Neuronal stem cell (in vitro differentiated cells): Measurements from ENCODE around the gene TOGARAM2.

Experiments used
- DNase-seq: peaks from one replicate; pipeline ENCODE4 v3.0.0-alpha.2; 2013; ENCODE audit warnings: low spot score
- H2AFZ ChIP-seq: one replicate; pipeline ENCODE4 v1.6.1; 2013; ENCODE audit warnings: mild to moderate bottlenecking, low read length, inconsistent platforms
- H2AK5ac ChIP-seq: 2 replicates; pipeline ENCODE4 v1.6.1; 2013; ENCODE audit warnings: low read depth, mild to moderate bottlenecking, inconsistent platforms, low read length, moderate library complexity, mixed read lengths
- H2BK120ac ChIP-seq: 2 replicates; pipeline ENCODE4 v1.6.1; 2013; ENCODE audit warnings: low read depth, mild to moderate bottlenecking, inconsistent platforms, low read length, moderate library complexity, mixed read lengths
- H2BK12ac ChIP-seq: one replicate; pipeline ENCODE4 v1.6.1; 2013; ENCODE audit warnings: low read length, inconsistent platforms
- H2BK15ac ChIP-seq: 2 replicates; pipeline ENCODE4 v1.6.1; 2013; ENCODE audit warnings: mild to moderate bottlenecking, low read length, inconsistent platforms, mixed read lengths
- H2BK5ac ChIP-seq: one replicate; pipeline ENCODE4 v1.6.1; 2013; ENCODE audit warnings: inconsistent platforms, mild to moderate bottlenecking, low read length, moderate library complexity
- H3K14ac ChIP-seq: one replicate; pipeline ENCODE4 v1.6.1; 2013; ENCODE audit warnings: low read length, inconsistent platforms
- H3K18ac ChIP-seq: 2 replicates; pipeline ENCODE4 v1.6.1; 2013; ENCODE audit warnings: low read length, inconsistent platforms
- H3K23ac ChIP-seq: 2 replicates; pipeline ENCODE4 v1.6.1; 2013; ENCODE audit warnings: low read depth, mild to moderate bottlenecking, mixed read lengths, low read length, inconsistent platforms; ENCODE audit not compliant: poor library complexity
- H3K27ac ChIP-seq: replicated peaks from 3 replicates; pipeline ENCODE4 v1.5.1; 2013; ENCODE audit warnings: low read length, inconsistent platforms
- H3K27me3 ChIP-seq, 3 experiments: 2 replicates each; pipeline ENCODE4 v1.6.1; 2013; ENCODE audit warnings: low read length in 3 of 3, mild to moderate bottlenecking in 2 of 3, inconsistent platforms in 1 of 3, low read depth in 1 of 3, mixed read lengths in 1 of 3, moderate library complexity in 1 of 3; ENCODE audit not compliant: control insufficient read depth in 3 of 3, insufficient read depth in 3 of 3
- H3K36me3 ChIP-seq, 2 donors: replicated peaks in 1 of 2; 2 replicates each; pipeline ENCODE4 v1.6.1; 2013; ENCODE audit warnings: low read length in 2 of 2; ENCODE audit not compliant: control insufficient read depth in 2 of 2, insufficient read depth in 2 of 2
- H3K4ac ChIP-seq: 2 replicates; pipeline ENCODE4 v1.6.1; 2013; ENCODE audit warnings: inconsistent platforms, mild to moderate bottlenecking, low read length, moderate library complexity
- H3K4me1 ChIP-seq, 2 donors: 1 replicate in 1 of 2; 2 replicates in 1 of 2; pipeline ENCODE4 v1.6.1; 2013; ENCODE audit warnings: low read length in 2 of 2, low read depth in 1 of 2; ENCODE audit not compliant: control insufficient read depth in 2 of 2, insufficient read depth in 1 of 2
- H3K4me2 ChIP-seq: one replicate; pipeline ENCODE4 v1.6.1; 2013; ENCODE audit warnings: mild to moderate bottlenecking, low read length, inconsistent platforms; ENCODE audit not compliant: insufficient read depth, poor library complexity, severe bottlenecking
- H3K4me3 ChIP-seq, 2 donors: 2 replicates each; pipeline ENCODE4 v1.5.1; 2013; ENCODE audit warnings: low read length in 2 of 2, mild to moderate bottlenecking in 2 of 2, inconsistent platforms in 1 of 2, moderate library complexity in 1 of 2
- H3K79me1 ChIP-seq: one replicate; pipeline ENCODE4 v1.6.1; 2013; ENCODE audit warnings: low read depth, mild to moderate bottlenecking, inconsistent platforms, low read length, moderate library complexity
- H3K9ac ChIP-seq: one replicate; pipeline ENCODE4 v1.6.1; 2013; ENCODE audit warnings: mild to moderate bottlenecking, low read depth, low read length, inconsistent platforms; ENCODE audit not compliant: poor library complexity
- H3K9me3 ChIP-seq, 2 donors: replicated peaks in 1 of 2; 2 replicates each; pipeline versions ENCODE3 to v1.6.1; 2013; ENCODE audit warnings: low read length in 2 of 2, mild to moderate bottlenecking in 2 of 2, inconsistent platforms in 1 of 2, low read depth in 1 of 2, mixed read lengths in 1 of 2, moderate library complexity in 1 of 2; ENCODE audit not compliant: control insufficient read depth in 2 of 2, insufficient read depth in 1 of 2
- H4K8ac ChIP-seq: one replicate; pipeline ENCODE4 v1.6.1; 2013; ENCODE audit warnings: low read depth, mild to moderate bottlenecking, inconsistent platforms, low read length, moderate library complexity
- H4K91ac ChIP-seq: one replicate; pipeline ENCODE4 v1.6.1; 2013; ENCODE audit warnings: low read length, low read depth, mild to moderate bottlenecking, inconsistent platforms; ENCODE audit not compliant: poor library complexity
- WGBS, 2 donors: extraction: QIAGEN DNeasy Blood & Tissue Kit; methylation state at CpG; one replicate each; pipeline ENCODE4 v1.1.7; 2013; ENCODE audit warnings: missing lambda C conversion rate in 2 of 2, mixed read lengths in 1 of 2; ENCODE audit not compliant: insufficient read length in 2 of 2, insufficient replicate concordance in 1 of 2; ENCODE audit errors: extremely low coverage in 2 of 2; 5-methylcytosine and 5-hydroxymethylcytosine counted together

The TOGARAM2 gene

GRCh38 chr2:29075894-29076705, 95.0 kb downstream of the TOGARAM2 start:
- H2BK120ac ChIP-seq: no peak overlapping the region
- WGBS, 2 donors: no CpG with 5 or more reads among the region's 14 CpGs
- no peak overlapping the region for H2BK12ac ChIP-seq
- H3K9ac ChIP-seq: no peak overlapping the region
- H3K4ac ChIP-seq: no peak overlapping the region
- peaks cover 6 to 10% of the 10 kb centered on the region in 2 donors for H3K4me1 ChIP-seq
- H3K18ac ChIP-seq: peak overlapping the region; percentile 79
- H3K27ac ChIP-seq: peak overlapping the region; percentile 37
- peaks cover 0 to 32% (median 0%) of the 10 kb centered on the region in 3 experiments for H3K27me3 ChIP-seq
- no peak overlapping the region for H2BK15ac ChIP-seq
- H3K4me2 ChIP-seq: no peak overlapping the region
- H4K8ac ChIP-seq: no peak overlapping the region
- H3K9me3 ChIP-seq: peaks cover 9 to 12% of the 10 kb centered on the region in 2 donors
- no peak overlapping the region for H3K23ac ChIP-seq
- H3K36me3 ChIP-seq: no peaks in the 10 kb centered on the region
- DNase-seq: no peak
- H3K79me1 ChIP-seq: no peaks in the 10 kb centered on the region
- H4K91ac ChIP-seq: no peak overlapping the region
- H2AK5ac ChIP-seq: no peak overlapping the region
- H3K4me3 ChIP-seq: no peak overlapping the region
- H3K14ac ChIP-seq: no peak overlapping the region
- H2BK5ac ChIP-seq: no peak overlapping the region
- peak overlapping the region; percentile 57 for H2AFZ ChIP-seq

GRCh38 chr2:29079887-29080286, 98.8 kb downstream of the TOGARAM2 start:
- Histone ChIP-seq H3K4me2 (no peak overlapping the region), H3K27ac (no peak overlapping the region), H3K23ac (no peak overlapping the region), H3K36me3 (no peaks in the 10 kb centered on the region), H3K4me1 (peaks cover 9 to 10% of the 10 kb centered on the region in 2 donors), H2AK5ac (no peak overlapping the region), H2BK120ac (no peak overlapping the region), H3K4ac (no peak overlapping the region), H3K14ac (no peak overlapping the region), H2BK15ac (peak overlapping the region; percentile 6), H4K91ac (no peak overlapping the region), H3K79me1 (no peaks in the 10 kb centered on the region), H4K8ac (no peak overlapping the region), H3K9me3 (peaks cover 9 to 12% of the 10 kb centered on the region in 2 donors), H2AFZ (no peak overlapping the region), H2BK5ac (no peak overlapping the region), H3K4me3 (no peak overlapping the region), H3K18ac (peak overlapping the region; percentile 49), H2BK12ac (no peak overlapping the region), H3K27me3 (peaks cover 0 to 13% (median 0%) of the 10 kb centered on the region in 3 experiments), H3K9ac (peak overlapping the region; percentile 15)
- no peak for DNase-seq
- no CpG with 5 or more reads among the region's 7 CpGs for WGBS, 2 donors

GRCh38 chr2:29080886-29081743, 100.0 kb downstream of the TOGARAM2 start:
- H2BK12ac ChIP-seq: no peak overlapping the region
- H3K18ac ChIP-seq: peak overlapping the region; percentile 15
- no peak overlapping the region for H3K4ac ChIP-seq
- H3K4me1 ChIP-seq: peaks cover 3 to 6% of the 10 kb centered on the region in 2 donors
- no peak for DNase-seq
- peak overlapping the region; percentile 77 for H2BK120ac ChIP-seq
- peak overlapping the region; percentile 55 for H3K23ac ChIP-seq
- no peak overlapping the region for H4K91ac ChIP-seq
- H3K9me3 ChIP-seq: peaks cover 9 to 12% of the 10 kb centered on the region in 2 donors
- H3K9ac ChIP-seq: peak overlapping the region; percentile 44
- H3K79me1 ChIP-seq: no peaks in the 10 kb centered on the region
- H3K14ac ChIP-seq: peak overlapping the region; percentile 25
- H4K8ac ChIP-seq: no peak overlapping the region
- H3K27me3 ChIP-seq: peaks cover 0 to 8% (median 0%) of the 10 kb centered on the region in 3 experiments
- H3K36me3 ChIP-seq: no peaks in the 10 kb centered on the region
- H3K27ac ChIP-seq: no peak overlapping the region
- WGBS, 2 donors: no CpG with 5 or more reads among the region's 12 CpGs
- peak overlapping the region; percentile 69 for H2BK15ac ChIP-seq
- H2BK5ac ChIP-seq: no peak overlapping the region
- no peak overlapping the region for H3K4me2 ChIP-seq
- H2AFZ ChIP-seq: no peak overlapping the region
- H2AK5ac ChIP-seq: peak overlapping the region; percentile 86
- no peak overlapping the region for H3K4me3 ChIP-seq
